ENCODE data around the gene LIMK2.

The LIMK2 gene

DNA sequence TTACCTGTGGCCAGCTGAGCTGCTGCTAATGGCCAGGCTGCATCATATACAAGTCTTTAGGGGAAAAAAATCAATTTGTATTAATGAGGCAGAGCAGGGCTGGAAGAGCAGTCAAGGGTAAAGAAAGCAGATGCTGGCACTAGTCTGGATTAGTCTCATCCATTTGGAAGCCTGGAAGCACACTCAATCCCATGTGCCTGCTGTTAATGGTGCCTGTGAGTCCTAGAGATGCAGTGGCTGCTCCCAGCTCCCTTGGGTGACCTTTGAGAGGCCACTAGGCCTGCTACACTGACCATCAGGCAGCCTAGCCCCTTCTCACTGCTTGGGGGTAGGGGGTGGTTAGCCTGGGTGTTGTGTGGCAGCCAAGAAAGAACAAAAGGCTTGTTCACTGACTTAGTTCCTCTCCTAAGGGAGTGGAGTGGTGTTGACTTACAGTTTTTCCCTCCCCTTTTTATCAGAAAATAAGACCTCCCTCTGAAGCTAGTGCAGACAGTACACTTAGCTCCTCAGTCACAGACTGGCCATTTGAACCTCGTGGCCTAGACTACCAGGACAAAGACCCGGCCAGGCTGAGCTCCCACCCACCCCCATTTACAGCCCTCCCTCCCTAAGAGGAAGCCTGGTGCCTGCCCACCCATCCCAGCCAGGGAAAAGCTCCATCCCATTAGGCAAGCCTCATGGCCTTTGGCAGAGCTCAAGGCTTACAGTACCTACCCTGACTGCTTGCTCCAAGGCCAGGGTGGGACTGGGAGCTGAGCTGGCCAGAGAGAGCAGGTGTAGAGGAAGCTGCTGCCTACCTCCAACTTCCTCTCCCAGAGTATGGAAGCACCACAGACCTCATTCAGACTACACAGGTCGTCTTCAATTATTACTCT is 72.4 kb downstream of the LIMK2 start:
- no peak for TF ChIP-seq EZH2phosphoT487 (conservative IDR thresholded peaks at IDR 0.05; ENCODE audit: low read length)
- TF ChIP-seq, protein P1, sequence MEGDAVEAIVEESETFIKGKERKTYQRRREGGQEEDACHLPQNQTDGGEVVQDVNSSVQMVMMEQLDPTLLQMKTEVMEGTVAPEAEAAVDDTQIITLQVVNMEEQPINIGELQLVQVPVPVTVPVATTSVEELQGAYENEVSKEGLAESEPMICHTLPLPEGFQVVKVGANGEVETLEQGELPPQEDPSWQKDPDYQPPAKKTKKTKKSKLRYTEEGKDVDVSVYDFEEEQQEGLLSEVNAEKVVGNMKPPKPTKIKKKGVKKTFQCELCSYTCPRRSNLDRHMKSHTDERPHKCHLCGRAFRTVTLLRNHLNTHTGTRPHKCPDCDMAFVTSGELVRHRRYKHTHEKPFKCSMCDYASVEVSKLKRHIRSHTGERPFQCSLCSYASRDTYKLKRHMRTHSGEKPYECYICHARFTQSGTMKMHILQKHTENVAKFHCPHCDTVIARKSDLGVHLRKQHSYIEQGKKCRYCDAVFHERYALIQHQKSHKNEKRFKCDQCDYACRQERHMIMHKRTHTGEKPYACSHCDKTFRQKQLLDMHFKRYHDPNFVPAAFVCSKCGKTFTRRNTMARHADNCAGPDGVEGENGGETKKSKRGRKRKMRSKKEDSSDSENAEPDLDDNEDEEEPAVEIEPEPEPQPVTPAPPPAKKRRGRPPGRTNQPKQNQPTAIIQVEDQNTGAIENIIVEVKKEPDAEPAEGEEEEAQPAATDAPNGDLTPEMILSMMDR (IDR thresholded peaks at IDR 0.05; ENCODE audit: insufficient read depth, low read length, poor library complexity, severe bottlenecking), result no peak
- Histone ChIP-seq H3K79me2 (ENCODE audit: insufficient read depth, low read length) (no peaks in the 10 kb centered on the region), H3K4me3 (ENCODE audit: insufficient read depth, low read length, poor library complexity, severe bottlenecking) (no peak overlapping the region), H3K9me2 (replicated peaks; ENCODE audit: insufficient read depth, low read length) (no peaks in the 10 kb centered on the region), H2AFZ (ENCODE audit: low read depth, low read length, severe bottlenecking) (no peak overlapping the region), H3K27ac (ENCODE audit: low read depth, low read length) (no peak overlapping the region), H3F3A (ENCODE audit: insufficient read depth) (peaks cover 29% of the 10 kb centered on the region), H3K9ac (ENCODE audit: low read length) (no peak overlapping the region), H3K36me3 (ENCODE audit: low read length) (no peaks in the 10 kb centered on the region), H3K27me3 (ENCODE audit: low read length) (no peaks in the 10 kb centered on the region), H4K20me1 (ENCODE audit: low read depth, low read length) (no peaks in the 10 kb centered on the region), H3K9me3 (ENCODE audit: insufficient read depth, low read length) (no peaks in the 10 kb centered on the region), H3K4me2 (ENCODE audit: low read depth, low read length, poor library complexity, severe bottlenecking) (no peak overlapping the region)

DNA sequence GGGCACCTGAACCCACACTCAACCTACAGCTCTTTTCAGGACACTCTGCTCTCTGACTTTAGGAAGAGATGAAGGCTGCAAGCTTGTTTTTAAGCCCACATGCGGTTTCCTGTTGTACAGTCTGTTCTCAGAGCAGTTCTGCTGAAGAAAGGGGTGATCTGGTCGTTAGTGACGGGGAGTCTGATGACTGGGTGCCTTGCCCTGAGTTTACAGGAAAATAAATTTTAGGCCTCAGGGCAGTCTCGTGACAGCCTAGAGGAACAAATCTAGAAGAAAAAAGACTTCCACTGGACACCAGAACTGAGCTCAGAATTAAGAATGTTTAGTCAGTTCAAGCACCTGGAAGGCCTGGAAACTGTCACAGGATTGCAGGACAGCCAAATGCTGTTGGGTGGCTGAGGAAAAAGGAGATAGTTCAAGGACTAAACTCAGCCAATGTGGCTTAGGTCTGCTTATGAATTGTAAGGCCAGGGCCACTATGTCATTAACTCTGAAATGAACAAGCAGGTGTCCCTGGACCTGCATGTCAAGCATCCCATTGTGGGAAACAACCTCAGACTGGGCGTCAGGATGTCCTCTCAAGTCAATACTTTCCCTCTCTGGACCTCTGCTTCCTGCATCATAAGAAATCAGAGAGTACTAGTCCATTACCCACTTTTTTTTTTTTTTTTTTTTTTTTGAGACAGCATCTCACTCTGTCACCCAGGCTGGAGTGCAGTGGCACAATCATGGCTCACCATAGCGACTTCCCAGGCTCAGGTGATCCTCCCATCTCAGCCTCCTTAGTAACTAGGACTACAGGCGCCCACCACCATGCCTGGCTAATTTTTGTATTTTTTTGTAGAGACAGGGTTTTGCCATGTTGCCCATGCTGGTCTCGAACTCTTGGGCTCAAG is 74.5 kb downstream of the LIMK2 start:
- TF ChIP-seq, protein P1 (IDR thresholded peaks at IDR 0.05; ENCODE audit: insufficient read depth, low read length, poor library complexity, severe bottlenecking), result no peak
- TF ChIP-seq EZH2phosphoT487 (conservative IDR thresholded peaks at IDR 0.05; ENCODE audit: low read length), result no peak
- Histone ChIP-seq H3K9ac (ENCODE audit: low read length) (peak overlapping the region; percentile 12; the same call in 1 of the 2 replicates), H3K27ac (ENCODE audit: low read depth, low read length) (peak overlapping the region; percentile 75), H3K4me3 (ENCODE audit: insufficient read depth, low read length, poor library complexity, severe bottlenecking) (no peak overlapping the region), H3K36me3 (ENCODE audit: low read length) (no peaks in the 10 kb centered on the region), H4K20me1 (ENCODE audit: low read depth, low read length) (no peaks in the 10 kb centered on the region), H3K9me2 (replicated peaks; ENCODE audit: insufficient read depth, low read length) (no peaks in the 10 kb centered on the region), H3K9me3 (ENCODE audit: insufficient read depth, low read length) (no peaks in the 10 kb centered on the region), H3F3A (ENCODE audit: insufficient read depth) (peaks cover 40% of the 10 kb centered on the region), H3K79me2 (ENCODE audit: insufficient read depth, low read length) (no peaks in the 10 kb centered on the region), H3K27me3 (ENCODE audit: low read length) (no peaks in the 10 kb centered on the region), H2AFZ (ENCODE audit: low read depth, low read length, severe bottlenecking) (no peak overlapping the region), H3K4me2 (ENCODE audit: low read depth, low read length, poor library complexity, severe bottlenecking) (peak overlapping the region; percentile 16)

DNA sequence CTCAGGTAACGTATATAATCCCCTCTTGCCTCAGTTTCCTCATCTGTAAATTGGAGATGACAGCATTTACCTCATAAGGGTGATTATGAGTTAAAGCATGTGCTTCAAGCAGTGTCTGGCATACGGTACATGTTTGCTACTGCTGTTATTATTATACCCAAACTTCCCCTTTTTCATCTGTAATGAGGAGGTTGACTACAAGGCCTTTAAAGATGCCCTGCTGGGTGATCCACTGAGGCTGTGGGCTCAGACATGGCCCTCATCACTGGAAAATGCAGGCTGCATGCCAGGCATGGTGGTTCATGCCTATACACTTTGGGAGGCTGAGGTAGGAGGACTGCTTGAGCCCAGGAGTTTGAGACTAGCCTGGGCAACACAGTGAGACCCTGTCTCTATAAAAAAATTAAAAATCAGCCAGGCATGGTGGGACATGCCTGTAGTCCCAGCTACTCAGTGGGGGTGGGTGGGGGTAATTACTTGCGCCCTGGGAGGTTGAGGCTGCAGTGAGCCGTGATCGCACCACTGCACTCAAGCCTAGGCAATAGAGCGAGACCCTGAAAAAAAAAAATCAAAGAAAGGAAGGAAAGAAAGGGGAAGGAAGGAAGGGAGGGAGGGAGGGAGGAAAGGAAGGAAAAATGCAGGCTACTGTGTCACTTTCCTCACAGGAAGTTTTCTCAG is 75.9 kb downstream of the LIMK2 start:
- no peaks in the 10 kb centered on the region for H3K9me3 ChIP-seq (ENCODE audit: insufficient read depth, low read length)
- no peaks in the 10 kb centered on the region for H3K79me2 ChIP-seq (ENCODE audit: insufficient read depth, low read length)
- H3K27me3 ChIP-seq (ENCODE audit: low read length), result no peaks in the 10 kb centered on the region
- peak overlapping the region; percentile 97 for H3K27ac ChIP-seq (ENCODE audit: low read depth, low read length)
- no peak overlapping the region for H2AFZ ChIP-seq (ENCODE audit: low read depth, low read length, severe bottlenecking)
- no peaks in the 10 kb centered on the region for H4K20me1 ChIP-seq (ENCODE audit: low read depth, low read length)
- H3K4me2 ChIP-seq (ENCODE audit: low read depth, low read length, poor library complexity, severe bottlenecking), result peak overlapping the region; percentile 100
- no peak overlapping the region for H3K4me3 ChIP-seq (ENCODE audit: insufficient read depth, low read length, poor library complexity, severe bottlenecking)
- H3F3A ChIP-seq (ENCODE audit: insufficient read depth), result peaks cover 44% of the 10 kb centered on the region
- TF ChIP-seq, protein P1 (IDR thresholded peaks at IDR 0.05; ENCODE audit: insufficient read depth, low read length, poor library complexity, severe bottlenecking), result no peak
- no peak for TF ChIP-seq EZH2phosphoT487 (conservative IDR thresholded peaks at IDR 0.05; ENCODE audit: low read length)
- H3K9me2 ChIP-seq (replicated peaks; ENCODE audit: insufficient read depth, low read length), result no peaks in the 10 kb centered on the region
- no peaks in the 10 kb centered on the region for H3K36me3 ChIP-seq (ENCODE audit: low read length)
- H3K9ac ChIP-seq (ENCODE audit: low read length), result peak overlapping the region; percentile 75

Data from SU-DHL-6 (cell line).